Endothelial cell (in vitro differentiated cells): Measurements from ENCODE around the gene ART5. TPM values are rescaled to one million over a fixed set of nuclear protein-coding genes. Genes with fewer than 3 reads are reported as not detected.

Experiments
- DNase-seq: peaks from one replicate; pipeline ENCODE4 v3.0.0; 2021; ENCODE audit warnings: low spot score
- H3K27ac Mint-ChIP-seq: one replicate; pipeline ENCODE4 v1.8.0; 2021; ENCODE audit warnings: mixed read lengths, inconsistent platforms; ENCODE audit not compliant: unreplicated experiment
- H3K27me3 Mint-ChIP-seq: one replicate; pipeline ENCODE4 v1.8.0; 2021; ENCODE audit warnings: mild to moderate bottlenecking, moderate library complexity, mixed read lengths, inconsistent platforms; ENCODE audit not compliant: unreplicated experiment
- H3K36me3 Mint-ChIP-seq: one replicate; pipeline ENCODE4 v1.8.0; 2021; ENCODE audit warnings: mild to moderate bottlenecking, low read depth, mixed read lengths, inconsistent platforms; ENCODE audit not compliant: unreplicated experiment
- H3K4me1 Mint-ChIP-seq: one replicate; pipeline ENCODE4 v1.8.0; 2021; ENCODE audit warnings: mild to moderate bottlenecking, mixed read lengths, inconsistent platforms; ENCODE audit not compliant: unreplicated experiment
- H3K4me3 Mint-ChIP-seq: one replicate; pipeline ENCODE4 v1.8.0; 2021; ENCODE audit warnings: mild to moderate bottlenecking, mixed read lengths, inconsistent platforms; ENCODE audit not compliant: unreplicated experiment
- H3K9me3 Mint-ChIP-seq: one replicate; pipeline ENCODE4 v1.8.0; 2021; ENCODE audit warnings: mixed read lengths, inconsistent platforms; ENCODE audit not compliant: unreplicated experiment
- total RNA-seq: library from RNA; stranded (reverse); fragmentation: NEBNext Ultra II Directional; extraction: Animal tissue kit (Norgen Biotek cat#: 25700); gene quantifications from one replicate; pipeline ENCODE4 v1.2.1, GENCODE V29; 2021; ENCODE audit not compliant: unreplicated experiment
- TF ChIP-seq, protein P1 (sequence below): fragments of 200-600 bp; sonication (generic); IDR thresholded peaks from one replicate; pipeline ENCODE4 v1.5.0; 2021; ENCODE audit warnings: antibody characterized with exemption; ENCODE audit not compliant: unreplicated experiment

Gene ART5
- total RNA-seq, 1 donor from 2014 or later: 9.7 TPM

DNA sequence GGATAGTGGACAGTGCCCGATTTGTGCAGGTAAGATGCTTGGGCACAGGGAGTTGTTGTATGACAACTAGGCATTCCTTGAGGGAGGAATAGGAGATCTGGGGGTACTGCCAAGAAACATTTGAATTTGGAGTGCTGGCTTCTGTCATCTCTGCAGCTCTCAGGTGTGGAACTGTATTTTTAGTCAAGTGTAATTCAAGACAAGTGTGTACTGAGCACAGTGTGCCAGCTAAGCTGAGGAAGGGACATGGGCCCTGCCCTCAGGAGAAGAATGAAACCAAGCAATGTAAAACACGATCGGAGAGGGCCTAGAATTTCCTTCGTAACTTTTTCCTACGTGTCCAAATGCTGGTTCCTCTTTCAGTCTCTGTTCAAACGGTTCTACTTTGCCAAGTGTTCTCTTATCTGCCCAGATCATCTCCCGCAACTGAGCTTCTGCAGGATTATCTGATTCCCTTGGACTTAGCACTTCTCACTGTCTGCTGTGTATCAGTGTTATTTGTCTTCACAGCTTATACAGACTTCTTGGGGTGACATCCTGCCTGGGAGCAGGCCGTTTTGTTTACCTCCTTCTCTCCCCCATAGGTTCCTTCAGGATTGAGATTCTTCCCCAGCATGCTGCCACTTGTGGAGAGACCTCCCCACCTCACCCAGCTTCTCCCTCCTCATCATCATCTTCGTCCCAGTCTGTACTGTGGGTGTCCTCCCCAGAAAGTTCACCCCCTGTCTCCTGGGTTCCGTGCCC lies 27.6 kb downstream of the ART5 start:
- H3K27ac Mint-ChIP-seq: no peak overlapping the region
- TF ChIP-seq, protein P1, sequence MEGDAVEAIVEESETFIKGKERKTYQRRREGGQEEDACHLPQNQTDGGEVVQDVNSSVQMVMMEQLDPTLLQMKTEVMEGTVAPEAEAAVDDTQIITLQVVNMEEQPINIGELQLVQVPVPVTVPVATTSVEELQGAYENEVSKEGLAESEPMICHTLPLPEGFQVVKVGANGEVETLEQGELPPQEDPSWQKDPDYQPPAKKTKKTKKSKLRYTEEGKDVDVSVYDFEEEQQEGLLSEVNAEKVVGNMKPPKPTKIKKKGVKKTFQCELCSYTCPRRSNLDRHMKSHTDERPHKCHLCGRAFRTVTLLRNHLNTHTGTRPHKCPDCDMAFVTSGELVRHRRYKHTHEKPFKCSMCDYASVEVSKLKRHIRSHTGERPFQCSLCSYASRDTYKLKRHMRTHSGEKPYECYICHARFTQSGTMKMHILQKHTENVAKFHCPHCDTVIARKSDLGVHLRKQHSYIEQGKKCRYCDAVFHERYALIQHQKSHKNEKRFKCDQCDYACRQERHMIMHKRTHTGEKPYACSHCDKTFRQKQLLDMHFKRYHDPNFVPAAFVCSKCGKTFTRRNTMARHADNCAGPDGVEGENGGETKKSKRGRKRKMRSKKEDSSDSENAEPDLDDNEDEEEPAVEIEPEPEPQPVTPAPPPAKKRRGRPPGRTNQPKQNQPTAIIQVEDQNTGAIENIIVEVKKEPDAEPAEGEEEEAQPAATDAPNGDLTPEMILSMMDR: no peak
- H3K4me3 Mint-ChIP-seq: no peak overlapping the region
- no peaks in the 10 kb centered on the region for H3K27me3 Mint-ChIP-seq
- peaks cover 4% of the 10 kb centered on the region for H3K4me1 Mint-ChIP-seq
- no peaks in the 10 kb centered on the region for H3K36me3 Mint-ChIP-seq
- no peak for DNase-seq
- H3K9me3 Mint-ChIP-seq: no peaks in the 10 kb centered on the region

DNA sequence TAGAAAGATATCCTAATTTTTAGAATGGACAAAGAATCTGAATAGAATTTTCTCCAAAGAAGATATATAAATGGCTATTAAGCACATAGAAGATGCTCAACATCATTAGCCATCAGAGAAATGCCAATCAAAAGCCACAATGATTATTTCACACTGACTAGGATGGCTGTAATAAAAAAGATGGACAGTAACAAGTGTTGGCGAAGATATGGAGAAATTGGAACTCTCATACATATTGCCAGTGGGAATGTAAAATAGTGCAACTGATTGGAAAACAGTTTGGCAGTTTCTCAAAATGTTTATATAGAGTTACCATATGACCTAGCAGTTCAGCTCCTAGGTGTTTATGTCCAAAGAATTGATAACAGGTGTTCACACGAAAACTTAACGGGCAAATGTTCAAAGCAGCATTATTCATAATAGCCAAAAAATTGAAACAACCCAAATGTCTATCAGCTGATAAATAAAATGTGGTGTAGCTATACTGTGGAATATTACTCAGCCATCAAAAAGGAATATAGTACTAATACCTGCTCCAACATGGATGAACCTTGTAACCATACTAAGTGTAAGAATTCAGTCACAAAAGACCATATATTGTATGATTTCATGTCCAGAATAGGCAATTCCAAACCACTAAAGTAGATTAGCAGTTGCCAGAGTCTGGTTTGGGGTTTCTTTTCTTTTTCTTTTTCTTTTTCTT lies 29.7 kb downstream of the ART5 start:
- DNase-seq: no peak
- Mint-ChIP-seq H3K4me1 (peaks cover 4% of the 10 kb centered on the region), H3K27me3 (no peaks in the 10 kb centered on the region), H3K9me3 (no peaks in the 10 kb centered on the region), H3K4me3 (no peak overlapping the region), H3K27ac (no peak overlapping the region), H3K36me3 (no peaks in the 10 kb centered on the region)
- TF ChIP-seq, protein P1: no peak

- Mint-ChIP-seq H3K4me3 (no peak overlapping the region), H3K27ac (no peak overlapping the region), H3K27me3 (peaks cover 1% of the 10 kb centered on the region), H3K36me3 (no peaks in the 10 kb centered on the region), H3K4me1 (no peaks in the 10 kb centered on the region), H3K9me3 (no peaks in the 10 kb centered on the region)
- TF ChIP-seq, protein P1: no peak
- no peak for DNase-seq
Observed at GRCh38 chr11:3610846-3611245, 30.9 kb downstream of the ART5 start.

DNA sequence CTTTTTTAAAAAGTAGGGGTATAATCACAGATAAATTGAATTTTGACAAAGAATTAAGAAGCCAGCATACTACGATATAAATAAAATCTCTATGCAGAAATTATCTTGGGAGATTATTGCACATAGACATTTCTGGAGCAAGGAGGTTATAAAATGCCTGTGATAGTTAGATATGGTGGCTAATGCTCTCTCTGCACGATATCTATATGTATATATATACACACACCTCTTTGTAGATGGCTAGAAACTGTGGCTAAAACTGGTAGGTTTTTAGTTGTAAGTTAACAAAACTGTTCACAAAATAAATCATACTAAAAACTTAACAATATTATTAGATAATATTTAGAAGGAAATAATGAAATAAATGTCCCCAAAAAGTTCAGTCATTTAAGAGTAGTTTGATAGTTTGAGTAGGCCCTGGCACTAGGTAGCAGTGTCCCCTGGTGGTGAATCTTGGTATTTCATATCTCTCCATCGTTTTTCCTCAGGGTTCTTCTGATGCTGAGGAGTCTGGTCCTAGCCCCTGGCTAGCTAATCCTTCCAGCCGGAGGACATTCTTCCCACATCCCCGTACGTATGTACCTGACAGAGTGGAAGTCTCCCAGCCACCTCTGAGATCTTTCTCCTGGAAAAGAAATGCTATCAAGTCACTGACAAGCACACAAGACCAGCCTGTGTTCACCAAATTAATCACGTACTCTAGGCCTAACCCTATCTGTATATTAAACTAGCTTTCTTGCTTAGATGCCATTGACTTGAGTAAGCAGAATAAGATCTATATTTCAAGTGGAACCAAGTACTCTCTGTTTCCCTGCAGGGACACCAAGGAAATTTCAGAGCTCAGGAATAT lies 32.2 kb downstream of the ART5 start:
- Mint-ChIP-seq H3K4me3 (no peak overlapping the region), H3K27me3 (peaks cover 1% of the 10 kb centered on the region), H3K4me1 (no peaks in the 10 kb centered on the region), H3K9me3 (no peaks in the 10 kb centered on the region), H3K27ac (no peak overlapping the region), H3K36me3 (no peaks in the 10 kb centered on the region)
- TF ChIP-seq, protein P1: peak; percentile 95
- DNase-seq: peak; percentile 50
